ENCODE measurements around the gene ATP10A.
"Not testable (repeated sequence)": the region's sequence is repeated elsewhere in the genome, so short reads cannot be mapped to it uniquely, and the experiment has no call there.

Gene ATP10A

GRCh38 chr15:25649390-25649789 is 213.7 kb downstream of the ATP10A start:
- DNase-seq (ENCODE audit: low read depth, low spot score) = no peak

GRCh38 chr15:25643120-25643519 is 220.0 kb downstream of the ATP10A start:
- no peak for DNase-seq (ENCODE audit: low read depth, low spot score)

GRCh38 chr15:25641762-25642161 is 221.4 kb downstream of the ATP10A start:
- no peak for DNase-seq (ENCODE audit: low read depth, low spot score)

GRCh38 chr15:25641361-25641760 is 221.8 kb downstream of the ATP10A start:
- no peak for DNase-seq (ENCODE audit: low read depth, low spot score)

- not testable (repeated sequence) for DNase-seq (ENCODE audit: low read depth, low spot score)
Observed at GRCh38 chr15:25640959-25641358, 222.2 kb downstream of the ATP10A start.

GRCh38 chr15:25640381-25640780 is 222.7 kb downstream of the ATP10A start:
- DNase-seq (ENCODE audit: low read depth, low spot score) = no peak

- not testable (repeated sequence) for DNase-seq (ENCODE audit: low read depth, low spot score)
Observed at GRCh38 chr15:25636486-25636885, 226.6 kb downstream of the ATP10A start.

- DNase-seq (ENCODE audit: low read depth, low spot score) = no peak
Observed at GRCh38 chr15:25635191-25635590, 227.9 kb downstream of the ATP10A start.

GRCh38 chr15:25633862-25634261 is 229.3 kb downstream of the ATP10A start:
- DNase-seq (ENCODE audit: low read depth, low spot score) = no peak

- no peak for DNase-seq (ENCODE audit: low read depth, low spot score)
Observed at GRCh38 chr15:25631971-25632370, 231.2 kb downstream of the ATP10A start.
